Lung (tissue), 12 donors: ENCODE results near the gene NBAS. TPM values are rescaled to one million over a fixed set of nuclear protein-coding genes. Genes with fewer than 3 reads are reported as not detected.

Experiments
- ATAC-seq: fragments of 200-7000 bp; cut with Tn5 transposase; one replicate; pipeline ENCODE4 v1.9.1; 2020; ENCODE audit warnings: moderate number of reproducible peaks; ENCODE audit not compliant: insufficient read depth, low FRiP score
- DNase-seq, 3 donors: peaks; one replicate each; pipeline ENCODE4 v3.0.0-alpha.2; 2013 to 2017
- H3K27ac ChIP-seq, 2 donors: one replicate each; pipeline ENCODE4 v1.5.1; 2013; ENCODE audit warnings: mild to moderate bottlenecking in 2 of 2, moderate library complexity in 2 of 2, control low read depth in 1 of 2, inconsistent platforms in 1 of 2, low read depth in 1 of 2, low read length in 1 of 2
- H3K27me3 ChIP-seq, 3 donors: one replicate each; pipeline ENCODE4 v1.5.1; 2013; ENCODE audit warnings: low read length in 2 of 3; ENCODE audit not compliant: control insufficient read depth in 3 of 3, insufficient read depth in 3 of 3
- H3K36me3 ChIP-seq, 4 donors: one replicate each; pipeline ENCODE4 v1.5.1; 2013; ENCODE audit warnings: low read length in 4 of 4, mild to moderate bottlenecking in 1 of 4, moderate library complexity in 1 of 4; ENCODE audit not compliant: control insufficient read depth in 4 of 4, insufficient read depth in 4 of 4
- H3K4me1 ChIP-seq, 5 donors: one replicate each; pipeline ENCODE4 v1.5.1; 2013; ENCODE audit warnings: low read length in 5 of 5, mild to moderate bottlenecking in 2 of 5, moderate library complexity in 1 of 5; ENCODE audit not compliant: control insufficient read depth in 5 of 5, insufficient read depth in 5 of 5
- H3K4me3 ChIP-seq: one replicate; pipeline ENCODE4 v1.5.1; 2013; ENCODE audit warnings: mild to moderate bottlenecking, control low read depth, moderate library complexity
- H3K9ac ChIP-seq, 2 donors: one replicate each; pipeline ENCODE4 v1.5.1; 2013; ENCODE audit warnings: low read length in 2 of 2, control low read depth in 1 of 2; ENCODE audit not compliant: insufficient read depth in 1 of 2
- H3K9me3 ChIP-seq, 4 donors: one replicate each; pipeline ENCODE4 v1.5.1; 2013; ENCODE audit warnings: low read length in 3 of 4, mild to moderate bottlenecking in 1 of 4, moderate library complexity in 1 of 4; ENCODE audit not compliant: control insufficient read depth in 4 of 4, insufficient read depth in 3 of 4
- WGBS, 2 donors: extraction: QIAGEN DNeasy Blood & Tissue Kit; methylation state at CpG; one replicate each; pipeline ENCODE4 v1.1.7; 2013; 5-methylcytosine and 5-hydroxymethylcytosine counted together
- polyA plus RNA-seq, 2 donors: library from polyadenylated mRNA; stranded (reverse); fragments of 200-250 nt; gene quantifications; one replicate each; pipeline ENCODE4 v1.2.1, GENCODE V29; 2013
- total RNA-seq, 2 donors: library from RNA; depleted of rRNA in 1 of 2; stranded (reverse); fragments of >200 nt in 1 of 2; gene quantifications; one replicate each; pipeline ENCODE4 v1.2.1, GENCODE V29; 2014 to 2021
- TF ChIP-seq, protein P1 (sequence below): IDR thresholded peaks from 2 replicates; pipeline ENCODE4 v1.5.1; 2012; ENCODE audit warnings: mild to moderate bottlenecking; ENCODE audit errors: control extremely low read depth, extremely low read depth
- donor health status: control.
- donor health status: control.
- donor health status: Bipolar disorder and iron deficiency.
- donor health status: healthy.
- donor health status: DM: yes; HTN: yes; CAD: no.

The NBAS gene
- total and polyA plus RNA-seq, 4 donors = 15.6 to 61.3 (median 35.4) TPM

- no peak for DNase-seq
- no peak overlapping the region for H3K9ac ChIP-seq
- H3K27ac ChIP-seq = no peak overlapping the region
- TF ChIP-seq, protein P1, sequence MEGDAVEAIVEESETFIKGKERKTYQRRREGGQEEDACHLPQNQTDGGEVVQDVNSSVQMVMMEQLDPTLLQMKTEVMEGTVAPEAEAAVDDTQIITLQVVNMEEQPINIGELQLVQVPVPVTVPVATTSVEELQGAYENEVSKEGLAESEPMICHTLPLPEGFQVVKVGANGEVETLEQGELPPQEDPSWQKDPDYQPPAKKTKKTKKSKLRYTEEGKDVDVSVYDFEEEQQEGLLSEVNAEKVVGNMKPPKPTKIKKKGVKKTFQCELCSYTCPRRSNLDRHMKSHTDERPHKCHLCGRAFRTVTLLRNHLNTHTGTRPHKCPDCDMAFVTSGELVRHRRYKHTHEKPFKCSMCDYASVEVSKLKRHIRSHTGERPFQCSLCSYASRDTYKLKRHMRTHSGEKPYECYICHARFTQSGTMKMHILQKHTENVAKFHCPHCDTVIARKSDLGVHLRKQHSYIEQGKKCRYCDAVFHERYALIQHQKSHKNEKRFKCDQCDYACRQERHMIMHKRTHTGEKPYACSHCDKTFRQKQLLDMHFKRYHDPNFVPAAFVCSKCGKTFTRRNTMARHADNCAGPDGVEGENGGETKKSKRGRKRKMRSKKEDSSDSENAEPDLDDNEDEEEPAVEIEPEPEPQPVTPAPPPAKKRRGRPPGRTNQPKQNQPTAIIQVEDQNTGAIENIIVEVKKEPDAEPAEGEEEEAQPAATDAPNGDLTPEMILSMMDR = no peak
- ATAC-seq = no peak
- no peaks in the 10 kb centered on the region for H3K27me3 ChIP-seq
- no peak overlapping the region for H3K4me3 ChIP-seq
- no peaks in the 10 kb centered on the region for H3K9me3 ChIP-seq
- peaks cover 0 to 7% (median 0%) of the 10 kb centered on the region in 5 donors for H3K4me1 ChIP-seq
- H3K36me3 ChIP-seq = peaks cover 0 to 10% (median under 1%) of the 10 kb centered on the region in 4 donors
- 61 to 77% methylated on average over 1 of the region's 1 CpG for WGBS, 2 donors
Observed at GRCh38 chr2:15172825-15173224, 388.3 kb downstream of the NBAS start.

GRCh38 chr2:15170070-15170775, 390.9 kb downstream of the NBAS start:
- DNase-seq (no peak), ATAC-seq (no peak)
- no peak overlapping the region for H3K9ac ChIP-seq
- H3K27ac ChIP-seq = peak overlapping the region in 1 of 2 donors; percentile 55
- H3K4me3 ChIP-seq = no peak overlapping the region
- TF ChIP-seq, protein P1 = no peak
- no peaks in the 10 kb centered on the region for H3K27me3 ChIP-seq
- WGBS, 2 donors = 54 to 61% methylated on average over 11 of the region's 11 CpGs
- H3K9me3 ChIP-seq = no peaks in the 10 kb centered on the region
- peaks cover 0 to 6% (median 1%) of the 10 kb centered on the region in 4 donors for H3K36me3 ChIP-seq
- peaks cover 0 to 10% (median 0%) of the 10 kb centered on the region in 5 donors for H3K4me1 ChIP-seq

- Histone ChIP-seq H3K4me3 (no peak overlapping the region), H3K36me3 (peaks cover 0 to 6% (median 1%) of the 10 kb centered on the region in 4 donors), H3K4me1 (peaks cover 0 to 10% (median 0%) of the 10 kb centered on the region in 5 donors), H3K27me3 (no peaks in the 10 kb centered on the region), H3K27ac (peak overlapping the region in 1 of 2 donors; percentile 74), H3K9ac (no peak overlapping the region), H3K9me3 (no peaks in the 10 kb centered on the region)
- DNase-seq (no peak), ATAC-seq (peak; percentile 31)
- TF ChIP-seq, protein P1 = no peak
- WGBS, 2 donors = 77 to 90% methylated on average over 9 of the region's 9 CpGs
Observed at GRCh38 chr2:15169326-15170069, 391.6 kb downstream of the NBAS start.
